A549 (cell line): ENCODE data around the gene ARHGDIA. TPM values are rescaled to one million over a fixed set of nuclear protein-coding genes. Genes with fewer than 3 reads are reported as not detected.

Source experiments
- ATAC-seq, 2 experiments: fragments of 200-7000 bp in 1 of 2; fragments of >200 bp in 1 of 2; cut with Nextera tagmentation in 1 of 2; cut with Tn5 transposase in 1 of 2; 3 replicates each; pipeline versions ENCODE4 v1.8.0 to v1.9.1; 2018 to 2020; ENCODE audit warnings: mild to moderate bottlenecking in 1 of 2, moderate library complexity in 1 of 2
- CTCF ChIA-PET: fragments of 300-600 bp; sonication (Branson Sonifier 250); formaldehyde crosslinking; extraction: SDS; loops from one replicate; lab custom pipeline; 2021; ENCODE audit warnings: antibody characterized with exemption, inconsistent platforms; lab: Yijun Ruan, JAX
- POLR2A ChIA-PET: fragments of 350-600 bp; formaldehyde crosslinking; extraction: SDS; loops from one replicate; lab custom pipeline; 2021; ENCODE audit warnings: antibody characterized with exemption, inconsistent platforms; lab: Yijun Ruan, JAX
- DNase-seq, 2 experiments: peaks; one replicate each; pipeline versions ENCODE4 v3.0.0 to v3.0.0-alpha.2; 2011 to 2016; ENCODE audit warnings: low read depth in 1 of 2, low spot score in 1 of 2
- FAIRE-seq: peaks from 2 replicates; lab custom pipeline; 2011; peaks lifted over from hg19 to GRCh38; lab: Jason Lieb, UNC
- H3K27ac ChIP-seq, 2 experiments: fragments of >200 bp; sonication (Bioruptor Twin); formaldehyde crosslinking; 3 replicates each; pipeline ENCODE4 v1.5.1; 2016 to 2017
- H3K4me1 ChIP-seq: fragments of >200 bp; sonication (Bioruptor Twin); formaldehyde crosslinking; 3 replicates; pipeline ENCODE4 v1.6.1; 2016
- H3K4me2 ChIP-seq: fragments of >200 bp; sonication (Bioruptor Twin); formaldehyde crosslinking; 3 replicates; pipeline ENCODE4 v1.6.1; 2016
- H3K4me3 ChIP-seq: fragments of >200 bp; sonication (Bioruptor Twin); formaldehyde crosslinking; 3 replicates; pipeline ENCODE4 v1.5.1; 2016
- H3K9me3 ChIP-seq: fragments of >200 bp; sonication (Bioruptor Twin); formaldehyde crosslinking; 3 replicates; pipeline ENCODE4 v1.6.1; 2016
- CBX8 ChIP-seq: fragments of 200-600 bp; sonication (generic); IDR thresholded peaks from 2 replicates; pipeline ENCODE4 v1.6.1; 2016
- CEBPB ChIP-seq, 2 experiments: fragments of >200 bp in 1 of 2; sonication (Bioruptor Twin) in 1 of 2; formaldehyde crosslinking in 1 of 2; IDR thresholded peaks; 2 replicates each; pipeline ENCODE4 v1.6.1; 2012 to 2016
- CHD2 ChIP-seq: fragments of 150-350 bp; IDR thresholded peaks from 2 replicates; pipeline ENCODE4 v1.6.1; 2014; ENCODE audit warnings: low read length; ENCODE audit not compliant: partially characterized antibody
- CHD4 ChIP-seq: fragments of 200-600 bp; sonication (generic); IDR thresholded peaks from 2 replicates; pipeline ENCODE4 v1.6.1; 2016; ENCODE audit warnings: antibody characterized with exemption, mild to moderate bottlenecking, borderline replicate concordance
- CTCF ChIP-seq: fragments of >200 bp; sonication (Bioruptor Twin); formaldehyde crosslinking; IDR thresholded peaks from 3 replicates; pipeline ENCODE4 v1.5.1; 2016
- EHMT2 ChIP-seq: fragments of 200-600 bp; sonication (generic); IDR thresholded peaks from 2 replicates; pipeline ENCODE4 v1.6.1; 2016; ENCODE audit warnings: antibody characterized with exemption, low read depth, mild to moderate bottlenecking, moderate library complexity
- ELK1 ChIP-seq: fragments of 150-350 bp; IDR thresholded peaks from 2 replicates; pipeline ENCODE4 v1.6.1; 2014; ENCODE audit warnings: low read depth, mild to moderate bottlenecking, low read length
- FOSB ChIP-seq: fragments of 250-450 bp; sonication (Bioruptor Pico); IDR thresholded peaks from 2 replicates; pipeline ENCODE4 v1.5.0; 2020; ENCODE audit warnings: mild to moderate bottlenecking, moderate library complexity
- FOXS1 ChIP-seq: fragments of 250-450 bp; sonication (Bioruptor Pico); IDR thresholded peaks from 2 replicates; pipeline ENCODE4 v1.5.0; 2020; ENCODE audit warnings: mild to moderate bottlenecking, moderate library complexity
- GATA3 ChIP-seq: IDR thresholded peaks from 2 replicates; pipeline ENCODE4 v1.6.1; 2012; ENCODE audit warnings: borderline replicate concordance
- JUNB ChIP-seq: fragments of >200 bp; sonication (Bioruptor Twin); formaldehyde crosslinking; IDR thresholded peaks from 2 replicates; pipeline ENCODE4 v1.6.1; 2016
- MAFK ChIP-seq: fragments of 450-650 bp; IDR thresholded peaks from 2 replicates; pipeline ENCODE4 v1.6.1; 2014; ENCODE audit not compliant: partially characterized antibody
- MYC ChIP-seq: IDR thresholded peaks from 2 replicates; pipeline ENCODE4 v1.6.1; 2012; ENCODE audit warnings: mild to moderate bottlenecking, inconsistent platforms, low read length, improper control_type of control experiment, borderline replicate concordance
- NR3C1 ChIP-seq: fragments of >200 bp; sonication (Bioruptor Twin); formaldehyde crosslinking; IDR thresholded peaks from 3 replicates; pipeline ENCODE4 v1.6.1; 2017
- POLR2A ChIP-seq: IDR thresholded peaks from 2 replicates; pipeline ENCODE4 v1.6.1; 2012; ENCODE audit warnings: mild to moderate bottlenecking, low read length
- RNF2 ChIP-seq: fragments of 200-600 bp; sonication (generic); IDR thresholded peaks from 2 replicates; pipeline ENCODE4 v1.6.1; 2016; ENCODE audit warnings: low read depth, mild to moderate bottlenecking, antibody characterized with exemption, moderate library complexity, borderline replicate concordance
- SMC3 ChIP-seq: fragments of >200 bp; sonication (Bioruptor Twin); formaldehyde crosslinking; IDR thresholded peaks from 3 replicates; pipeline ENCODE4 v1.6.1; 2018; ENCODE audit warnings: inconsistent platforms
- SREBF2 ChIP-seq: fragments of 450-650 bp; IDR thresholded peaks from 2 replicates; pipeline ENCODE4 v1.6.1; 2014; ENCODE audit warnings: mild to moderate bottlenecking, moderate library complexity
- TFCP2L1 ChIP-seq: fragments of 250-450 bp; sonication (Bioruptor Pico); IDR thresholded peaks from 2 replicates; pipeline ENCODE4 v1.5.0; 2021; ENCODE audit warnings: mild to moderate bottlenecking
- TP53 ChIP-seq: fragments of 250-450 bp; sonication (Bioruptor Pico); IDR thresholded peaks from 2 replicates; pipeline ENCODE4 v1.5.0; 2021; ENCODE audit warnings: mild to moderate bottlenecking, moderate library complexity
- ZSCAN20 ChIP-seq: fragments of 250-450 bp; sonication (Bioruptor Pico); IDR thresholded peaks from 2 replicates; pipeline ENCODE4 v1.8.0; 2022; ENCODE audit warnings: mild to moderate bottlenecking, moderate library complexity
- WGBS: methylation state at CpG from one replicate; pipeline ENCODE4 v1.1.6; 2017; ENCODE audit errors: missing lambda C conversion rate; 5-methylcytosine and 5-hydroxymethylcytosine counted together
- polyA plus RNA-seq, 4 experiments: library from polyadenylated mRNA; depleted of rRNA in 3 of 4; stranded (reverse); fragments of >200 nt; fragmentation: RNase III in 1 of 4; extraction: RNeasy Plus Mini Kit Qiagen cat#74134 plus additional on column Dnase treatment in 1 of 4; gene quantifications; 2 replicates in 3 of 4; 3 replicates in 1 of 4; pipeline ENCODE4 v1.2.3, GENCODE V29; 2011 to 2017
- TF ChIP-seq, protein P1 (sequence below): IDR thresholded peaks from 2 replicates; pipeline ENCODE4 v1.6.1; 2012; ENCODE audit warnings: low read depth, borderline replicate concordance
- TF ChIP-seq, protein P2 (sequence below): fragments of 250-450 bp; sonication (Bioruptor Pico); IDR thresholded peaks from 2 replicates; pipeline ENCODE4 v1.5.0; 2020; ENCODE audit warnings: low read depth, mild to moderate bottlenecking, moderate library complexity
- TF ChIP-seq, protein P3 (sequence below): IDR thresholded peaks from 2 replicates; pipeline ENCODE4 v1.6.1; 2012

Gene ARHGDIA
- polyA plus RNA-seq, 2 of the 4 experiments (the other 2 are of a cell fraction) = 64.0 to 503 TPM

GRCh38 chr17:81839301-81839700, 31.8 kb downstream of the ARHGDIA start (continued):
- TF ChIP-seq, protein P1, sequence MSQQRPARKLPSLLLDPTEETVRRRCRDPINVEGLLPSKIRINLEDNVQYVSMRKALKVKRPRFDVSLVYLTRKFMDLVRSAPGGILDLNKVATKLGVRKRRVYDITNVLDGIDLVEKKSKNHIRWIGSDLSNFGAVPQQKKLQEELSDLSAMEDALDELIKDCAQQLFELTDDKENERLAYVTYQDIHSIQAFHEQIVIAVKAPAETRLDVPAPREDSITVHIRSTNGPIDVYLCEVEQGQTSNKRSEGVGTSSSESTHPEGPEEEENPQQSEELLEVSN = no peak
- TF ChIP-seq CEBPB (IDR thresholded peaks at IDR 0.05) (no peak), TP53 (CRISPR knock-in tag) (no peak), ELK1 (no peak), JUNB (no peak), ZSCAN20 (CRISPR knock-in tag) (no peak), SMC3 (no peak), RNF2 (no peak)
- TF ChIP-seq, protein P2, sequence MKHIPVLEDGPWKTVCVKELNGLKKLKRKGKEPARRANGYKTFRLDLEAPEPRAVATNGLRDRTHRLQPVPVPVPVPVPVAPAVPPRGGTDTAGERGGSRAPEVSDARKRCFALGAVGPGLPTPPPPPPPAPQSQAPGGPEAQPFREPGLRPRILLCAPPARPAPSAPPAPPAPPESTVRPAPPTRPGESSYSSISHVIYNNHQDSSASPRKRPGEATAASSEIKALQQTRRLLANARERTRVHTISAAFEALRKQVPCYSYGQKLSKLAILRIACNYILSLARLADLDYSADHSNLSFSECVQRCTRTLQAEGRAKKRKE = no peak
- TF ChIP-seq, all 56 proteins: peak for 0

DNA sequence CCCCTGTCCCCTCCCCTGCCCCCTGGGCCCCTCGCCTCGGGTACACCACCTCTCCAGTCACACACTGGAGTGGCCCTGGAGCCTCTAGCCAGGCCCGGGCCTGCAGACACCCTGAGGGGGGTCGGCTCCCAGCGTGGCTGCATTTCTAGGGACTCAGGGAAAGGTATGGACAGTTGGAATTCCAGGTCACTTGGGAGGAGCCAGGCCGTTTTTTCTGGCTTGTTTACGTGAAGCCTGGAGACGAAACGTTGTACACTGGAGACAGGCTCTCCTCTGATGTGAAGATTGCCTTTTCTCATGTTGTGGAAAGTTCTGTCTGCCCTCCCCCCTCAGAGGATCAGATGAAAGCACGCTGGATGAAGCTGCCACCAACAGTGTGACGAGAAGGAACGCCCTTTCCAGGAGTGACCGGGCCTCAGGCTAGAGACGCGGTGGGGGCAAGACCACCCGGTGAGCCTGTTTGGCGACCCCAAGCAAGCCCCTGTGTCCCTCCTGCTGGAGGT, 32.3 kb downstream of the ARHGDIA start:
- Histone ChIP-seq H3K9me3 (no peaks in the 10 kb centered on the region), H3K4me3 (no peak overlapping the region), H3K4me2 (no peak overlapping the region), H3K27ac (no peak overlapping the region), H3K4me1 (peaks cover 10% of the 10 kb centered on the region; the same call in 2 of the 3 replicates)
- no peak for ATAC-seq
- ChIA-PET POLR2A (interaction anchor here (0.6 kb wide), 1 partner anchor 114 kb away, joined by 7 read pairs; no protein-coding TSS in a partner anchor), CTCF (interaction anchor here (0.9 to 6.0 kb wide), 2 partner anchors 32 to 104 kb away, joined by 3 to 32 read pairs; no protein-coding TSS in a partner anchor)
- 65% methylated on average over 17 of the region's 17 CpGs for WGBS
- TF ChIP-seq MAFK (no peak), MYC (no peak), CHD2 (no peak), RNF2 (no peak), FOSB (no peak), EHMT2 (no peak), POLR2A (no peak), CHD4 (no peak), GATA3 (no peak), NR3C1 (no peak)
- TF ChIP-seq, protein P3, sequence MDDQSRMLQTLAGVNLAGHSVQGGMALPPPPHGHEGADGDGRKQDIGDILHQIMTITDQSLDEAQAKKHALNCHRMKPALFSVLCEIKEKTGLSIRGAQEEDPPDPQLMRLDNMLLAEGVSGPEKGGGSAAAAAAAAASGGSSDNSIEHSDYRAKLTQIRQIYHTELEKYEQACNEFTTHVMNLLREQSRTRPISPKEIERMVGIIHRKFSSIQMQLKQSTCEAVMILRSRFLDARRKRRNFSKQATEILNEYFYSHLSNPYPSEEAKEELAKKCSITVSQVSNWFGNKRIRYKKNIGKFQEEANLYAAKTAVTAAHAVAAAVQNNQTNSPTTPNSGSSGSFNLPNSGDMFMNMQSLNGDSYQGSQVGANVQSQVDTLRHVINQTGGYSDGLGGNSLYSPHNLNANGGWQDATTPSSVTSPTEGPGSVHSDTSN = no peak
- DNase-seq = no peak
- no peak for FAIRE-seq

DNA sequence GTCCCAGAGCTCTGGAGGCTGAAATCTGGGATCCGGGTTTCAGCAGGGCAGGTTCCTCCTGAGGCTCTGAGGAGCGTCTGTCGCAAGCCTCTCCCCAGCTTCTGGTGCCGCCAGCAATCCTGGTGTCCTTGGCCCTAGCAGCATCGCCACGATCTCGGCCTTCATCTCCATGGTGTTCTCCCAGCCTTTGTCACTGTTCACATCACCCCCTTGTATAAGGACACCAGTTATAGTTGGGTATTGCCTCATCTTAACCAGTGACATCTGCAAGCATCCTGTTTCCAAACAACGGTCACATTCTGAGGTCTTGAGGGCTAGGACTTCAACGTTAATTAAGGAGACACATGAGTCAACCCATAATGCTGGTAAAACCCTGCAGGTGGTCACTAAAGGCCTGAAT, 33.5 kb downstream of the ARHGDIA start:
- Histone ChIP-seq H3K27ac (no peak overlapping the region), H3K4me1 (peaks cover 10% of the 10 kb centered on the region; the same call in 2 of the 3 replicates), H3K9me3 (no peaks in the 10 kb centered on the region), H3K4me2 (no peak overlapping the region), H3K4me3 (no peak overlapping the region)
- TF ChIP-seq TP53 (CRISPR knock-in tag) (no peak), ELK1 (no peak), RNF2 (no peak), FOXS1 (CRISPR knock-in tag) (no peak), TFCP2L1 (no peak), ZSCAN20 (CRISPR knock-in tag) (no peak), FOSB (no peak), MYC (no peak), SREBF2 (no peak), CTCF (no peak), CBX8 (no peak)
- TF ChIP-seq, protein P3 = no peak
- ChIA-PET CTCF (interaction anchor here (0.6 to 1.4 kb wide), 4 partner anchors 10 to 32 kb away, joined by 3 to 6 read pairs (median 4); no protein-coding TSS in a partner anchor), POLR2A (no interaction called here)
- 72% methylated on average over 9 of the region's 9 CpGs for WGBS
- ATAC-seq (no peak), DNase-seq (no peak), FAIRE-seq (no peak)
